GM18858 (cell line): ENCODE data around the gene CHERP.
A peak's percentile ranks its signal among the peaks of the same experiment; 100 is the strongest.
"Not testable (repeated sequence)": the region's sequence is repeated elsewhere in the genome, so short reads cannot be mapped to it uniquely, and the experiment has no call there.

Experiments used
- ATAC-seq: cut with Tn5 transposase; IDR thresholded peaks from one replicate; pipeline ENCODE4 v1.9.1; 2021; ENCODE audit not compliant: unreplicated experiment

The CHERP gene

GRCh38 chr19:16520074-16520973 lies 21.9 kb downstream of the CHERP start:
- ATAC-seq, result no peak

GRCh38 chr19:16519230-16519687 lies 23.0 kb downstream of the CHERP start:
- no peak for ATAC-seq

- no peak for ATAC-seq
Observed at GRCh38 chr19:16518483-16519229, 23.6 kb downstream of the CHERP start.

DNA sequence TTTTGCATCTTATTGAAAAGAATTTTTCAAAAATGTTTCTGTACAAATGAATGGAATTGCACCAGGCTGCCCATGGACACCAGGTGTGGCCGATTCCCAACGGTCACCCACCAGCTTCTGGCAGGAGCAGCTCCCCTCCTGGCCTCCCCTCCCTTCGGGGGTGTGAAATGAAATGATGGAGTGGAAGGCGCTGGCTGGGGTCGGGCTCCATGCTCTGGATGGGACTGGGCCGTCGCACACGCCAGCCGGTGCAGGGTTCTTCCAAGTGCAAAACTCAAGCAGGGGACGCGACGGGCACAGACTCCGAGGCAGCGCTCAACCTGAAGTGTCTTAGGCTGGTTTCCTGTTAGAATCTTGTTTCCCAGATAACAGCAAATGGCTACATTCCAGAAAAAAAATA lies 24.2 kb downstream of the CHERP start:
- ATAC-seq, result no peak

GRCh38 chr19:16516923-16517610 lies 25.2 kb downstream of the CHERP start:
- ATAC-seq, result no peak

- ATAC-seq, result no peak
Observed at GRCh38 chr19:16516381-16516780, 25.9 kb downstream of the CHERP start.

DNA sequence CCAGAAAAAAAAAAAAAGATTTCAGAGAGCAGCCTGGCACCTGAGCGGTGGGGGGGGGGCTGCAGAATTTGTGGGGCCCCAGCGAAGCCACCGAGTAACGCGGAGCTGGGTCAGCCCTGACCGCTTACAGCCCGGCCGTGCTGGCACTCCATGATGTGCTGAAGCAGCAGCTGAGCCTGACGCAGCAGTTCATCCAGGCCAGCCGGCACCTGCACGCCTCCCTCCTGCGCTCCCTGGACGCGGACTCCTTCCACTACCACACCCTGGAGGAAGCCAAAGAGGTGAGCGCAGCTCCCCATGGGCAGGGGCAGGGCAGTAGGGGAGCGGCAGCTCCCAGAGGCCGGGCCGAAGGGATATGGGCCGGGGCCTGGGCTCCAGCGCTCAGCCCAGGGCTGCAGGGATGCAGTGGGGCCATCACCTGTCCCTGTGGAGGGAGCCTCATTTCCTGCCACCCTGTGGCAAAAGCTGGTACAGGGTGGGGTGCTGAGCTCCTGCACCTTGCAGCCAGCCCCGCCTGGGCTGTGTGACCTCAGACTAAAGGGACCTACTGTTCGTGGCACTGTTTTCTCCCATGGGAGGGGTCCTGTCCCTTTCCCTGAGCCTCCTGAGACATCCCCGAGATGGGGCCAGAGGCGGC lies 27.7 kb downstream of the CHERP start:
- no peak for ATAC-seq

DNA sequence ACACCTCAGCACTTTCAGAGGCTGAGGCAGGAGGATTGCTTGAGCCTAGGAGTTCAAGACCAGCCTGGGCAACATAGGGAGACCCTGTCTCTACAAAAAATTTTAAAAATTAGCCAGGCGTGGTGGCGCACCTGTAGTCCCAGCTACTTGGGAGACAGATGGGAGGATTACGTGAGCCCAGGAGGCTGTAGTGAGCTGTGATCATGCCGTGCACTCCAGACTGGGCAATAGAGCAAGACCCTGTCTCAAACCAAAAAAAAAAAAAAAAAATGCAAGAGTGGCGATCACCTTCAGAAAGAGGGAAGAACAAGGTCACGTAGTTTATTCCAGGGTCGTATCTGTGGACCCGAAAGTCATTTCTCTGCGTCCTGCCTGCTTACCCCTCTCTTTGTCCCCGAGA lies 29.6 kb downstream of the CHERP start:
- ATAC-seq, result not testable (repeated sequence)

DNA sequence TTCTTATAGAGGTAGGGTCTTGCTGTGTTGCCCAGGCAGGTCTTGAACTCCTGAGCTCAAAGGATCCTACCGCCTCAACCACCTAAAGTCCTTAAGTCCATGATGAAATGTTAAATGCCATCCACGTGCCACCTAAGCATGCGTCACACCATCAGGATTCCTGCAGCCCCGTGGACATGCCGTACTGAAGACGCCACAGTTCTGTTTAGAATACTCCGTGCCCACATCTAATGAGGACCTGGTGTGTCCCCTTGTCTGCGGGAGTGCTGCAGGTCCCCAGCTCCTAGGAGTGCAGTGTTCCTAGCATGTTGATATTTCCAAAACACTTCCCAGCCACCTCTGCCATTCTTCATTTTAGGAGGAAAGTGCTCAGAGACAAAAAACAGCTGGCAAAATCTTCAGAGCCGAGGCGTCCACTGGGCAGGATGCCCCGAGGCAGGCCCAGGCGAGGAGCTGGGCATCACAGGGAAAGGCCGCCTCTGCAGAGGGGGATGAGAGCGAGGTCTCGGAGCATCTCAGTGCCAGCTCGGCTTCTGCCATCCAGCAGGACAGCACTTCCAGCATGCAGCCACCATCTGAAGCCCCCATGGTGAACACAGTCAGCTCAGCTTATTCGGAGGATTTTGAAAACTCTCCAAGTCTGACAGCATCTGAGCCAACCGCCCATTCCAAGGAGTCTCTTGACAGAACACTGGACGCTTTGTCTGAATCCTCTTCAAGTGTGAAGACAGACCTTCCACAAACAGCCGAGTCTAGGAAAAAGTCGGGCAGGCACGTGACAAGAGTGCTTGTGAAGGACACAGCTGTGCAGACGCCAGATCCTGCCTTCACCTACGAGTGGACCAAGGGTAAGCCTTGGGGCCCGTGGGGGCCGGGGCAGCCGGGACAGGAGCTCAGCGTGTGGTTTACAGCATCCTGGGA lies 32.8 kb downstream of the CHERP start:
- no peak for ATAC-seq

GRCh38 chr19:16508546-16508945 lies 33.7 kb downstream of the CHERP start:
- no peak for ATAC-seq

- no peak for ATAC-seq
Observed at GRCh38 chr19:16506961-16507360, 35.3 kb downstream of the CHERP start.

GRCh38 chr19:16506161-16506560 lies 36.1 kb downstream of the CHERP start:
- ATAC-seq, result not testable (repeated sequence)

DNA sequence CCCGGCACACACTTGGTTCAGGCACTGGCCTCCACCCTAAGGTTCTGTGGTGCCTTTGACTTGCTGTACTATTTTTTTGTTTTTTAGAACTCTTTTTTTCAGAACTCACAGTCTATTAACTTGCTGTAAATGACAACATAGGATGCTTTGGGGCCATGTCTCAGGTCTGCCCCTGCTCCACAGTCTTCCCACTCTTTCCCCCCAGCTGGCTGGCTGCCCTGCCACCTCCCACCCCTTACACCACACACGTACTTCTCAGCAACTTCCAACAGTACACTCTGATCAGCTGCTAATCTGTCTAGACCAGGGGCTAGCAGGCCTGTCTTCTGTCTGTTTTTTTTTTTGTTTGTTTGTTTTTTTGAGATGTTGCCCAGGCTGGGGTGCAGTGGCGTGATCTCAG lies 38.0 kb downstream of the CHERP start:
- ATAC-seq, result no peak

GRCh38 chr19:16497837-16498236 lies 44.4 kb downstream of the CHERP start:
- ATAC-seq, result no peak

- no peak for ATAC-seq
Observed at GRCh38 chr19:16497042-16497441, 45.2 kb downstream of the CHERP start.

GRCh38 chr19:16496613-16496983 lies 45.6 kb downstream of the CHERP start:
- no peak for ATAC-seq

DNA sequence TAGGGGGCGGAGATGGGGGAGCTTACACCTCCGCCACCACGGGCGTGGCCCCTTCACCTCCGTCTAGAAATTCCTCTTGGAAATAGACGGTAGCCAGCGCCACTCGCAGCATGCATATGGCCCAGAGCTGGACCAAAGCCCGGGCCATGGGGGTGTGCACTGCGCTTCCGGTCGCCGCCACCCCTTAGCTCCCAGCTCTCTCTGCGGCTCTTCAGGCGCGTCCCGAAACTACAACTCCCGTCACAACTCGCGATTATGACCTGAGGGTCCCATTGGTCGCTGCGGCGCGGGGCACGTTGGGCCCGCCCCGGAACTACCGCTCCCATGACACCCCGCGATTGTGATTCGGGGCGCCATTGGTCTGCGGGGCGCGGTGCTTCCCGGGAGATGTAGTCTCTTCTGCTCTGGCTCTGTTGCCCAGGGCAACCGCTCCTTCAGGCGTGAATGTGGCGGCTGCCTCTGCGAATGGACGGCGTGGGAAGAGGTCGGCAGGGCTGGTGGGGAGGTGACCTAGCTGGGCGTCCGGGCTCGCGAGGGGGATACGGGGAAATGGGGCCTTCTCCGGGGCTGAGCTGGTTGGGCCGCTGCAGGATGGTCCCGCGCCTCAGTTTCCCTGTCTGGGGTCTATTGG lies 46.1 kb downstream of the CHERP start, which contains the start of the genes C19orf44 and CALR3:
Gene C19orf44 (plus strand): TSS at position 413 of the 631 bp plus-strand sequence. CDS start 4,399 bp downstream, outside the sequence.
Gene CALR3 (minus strand): TSS at position 186 of the 631 bp plus-strand sequence. CDS start 38 bp downstream, at position 148.
- ATAC-seq, result peak; percentile 87

- not testable (repeated sequence) for ATAC-seq
Observed at GRCh38 chr19:16486476-16486875, 55.8 kb downstream of the CHERP start.

DNA sequence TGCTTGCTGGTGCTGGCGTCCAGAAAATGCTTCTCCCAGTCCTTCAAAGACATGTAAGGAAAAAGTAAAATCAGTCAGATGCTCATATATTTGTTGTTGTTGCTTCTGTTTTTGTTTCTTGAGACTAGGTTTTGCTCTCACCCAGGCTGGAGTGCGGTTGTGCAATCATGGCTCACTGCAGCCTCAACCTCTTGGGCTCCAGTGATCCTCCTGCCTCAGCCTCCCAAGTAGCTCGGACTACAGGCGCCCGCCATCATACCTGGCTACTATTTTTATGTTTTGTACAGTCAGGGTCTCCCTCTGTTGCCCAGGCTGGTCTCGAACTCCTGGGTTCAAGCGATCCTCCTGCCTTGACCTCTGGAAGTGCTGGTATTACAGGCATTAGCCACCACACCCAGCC lies 59.5 kb downstream of the CHERP start:
- ATAC-seq, result no peak
